ENCODE results near the gene SLC37A2.
"Not testable (repeated sequence)": the region's sequence is repeated elsewhere in the genome, so short reads cannot be mapped to it uniquely, and the experiment has no call there.

SLC37A2 gene

GRCh38 chr11:125062931-125063428, at the start of gene SLC37A2:
TSS of gene SLC37A2 (plus strand) at chr11:125063305. CDS start at chr11:125063368, 63 bp downstream.
- no peak for DNase-seq

DNA sequence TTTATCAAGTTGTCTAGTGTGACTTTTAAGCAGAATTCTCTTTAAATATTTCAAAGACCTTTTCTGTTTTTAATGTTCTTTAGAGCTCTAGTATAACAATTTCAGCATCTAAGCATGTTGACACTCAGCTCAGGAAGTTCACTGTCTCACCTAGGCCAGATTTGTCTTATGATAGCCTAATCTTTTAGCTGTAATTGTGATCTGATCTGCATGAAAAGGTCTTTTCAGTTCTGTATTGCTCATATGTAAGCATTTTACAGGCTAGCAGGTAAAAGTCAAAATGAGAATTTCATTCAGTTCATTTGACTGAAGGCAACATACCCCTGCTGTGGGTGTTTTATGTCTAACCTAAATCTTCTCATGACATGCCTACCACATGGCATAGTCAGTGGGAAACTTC, 46.7 kb upstream of the SLC37A2 start:
- no peak for DNase-seq

- no peak for DNase-seq
Measured at GRCh38 chr11:125020342-125020741, 42.8 kb upstream of the SLC37A2 start.

GRCh38 chr11:125022551-125022950, 40.6 kb upstream of the SLC37A2 start:
- no peak for DNase-seq

GRCh38 chr11:125025968-125026367, 37.1 kb upstream of the SLC37A2 start:
- DNase-seq, result no peak

DNA sequence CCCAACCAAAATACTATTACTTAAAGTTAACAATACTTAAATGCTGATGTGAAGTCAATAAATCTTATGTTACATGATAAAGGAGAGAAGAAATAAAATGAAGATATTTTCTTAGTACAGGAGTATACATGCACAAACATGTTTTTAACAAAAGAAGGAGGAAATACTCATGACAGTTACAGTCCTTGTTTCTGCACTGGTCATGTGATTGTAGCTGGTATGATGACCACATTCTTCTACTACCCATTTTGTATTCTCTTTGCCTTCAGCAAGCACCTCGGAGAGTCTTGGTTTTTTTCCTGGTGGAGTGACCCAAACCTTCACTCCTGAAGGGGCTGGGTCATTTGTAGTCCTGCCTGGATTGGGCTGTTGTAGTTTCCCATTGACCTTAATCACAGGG, 33.7 kb upstream of the SLC37A2 start:
- DNase-seq, result not testable (repeated sequence)

- DNase-seq, result peak; percentile 70
Measured at GRCh38 chr11:125036933-125037332, 26.2 kb upstream of the SLC37A2 start.

- DNase-seq, result no peak
Measured at GRCh38 chr11:125049164-125049792, 13.8 kb upstream of the SLC37A2 start.

DNA sequence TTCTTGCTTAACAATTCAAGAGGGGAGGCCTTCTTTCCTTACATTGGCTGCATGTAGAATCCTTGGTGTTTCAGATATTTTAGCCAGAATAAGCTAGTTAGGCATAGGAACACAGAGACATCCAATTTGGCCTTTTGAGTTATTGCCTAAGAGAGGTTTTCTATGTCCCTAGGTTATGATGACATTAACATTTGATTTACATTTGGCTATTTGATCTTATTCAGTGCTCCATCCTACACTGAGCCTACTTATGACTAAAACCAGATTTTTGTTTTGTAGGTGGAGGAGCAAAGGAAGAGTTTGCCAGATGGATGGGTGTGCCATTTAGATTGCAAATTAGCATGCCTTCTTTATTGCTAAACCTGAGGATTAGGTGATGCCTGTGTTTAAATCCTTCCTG, 11.1 kb upstream of the SLC37A2 start:
- no peak for DNase-seq

DNA sequence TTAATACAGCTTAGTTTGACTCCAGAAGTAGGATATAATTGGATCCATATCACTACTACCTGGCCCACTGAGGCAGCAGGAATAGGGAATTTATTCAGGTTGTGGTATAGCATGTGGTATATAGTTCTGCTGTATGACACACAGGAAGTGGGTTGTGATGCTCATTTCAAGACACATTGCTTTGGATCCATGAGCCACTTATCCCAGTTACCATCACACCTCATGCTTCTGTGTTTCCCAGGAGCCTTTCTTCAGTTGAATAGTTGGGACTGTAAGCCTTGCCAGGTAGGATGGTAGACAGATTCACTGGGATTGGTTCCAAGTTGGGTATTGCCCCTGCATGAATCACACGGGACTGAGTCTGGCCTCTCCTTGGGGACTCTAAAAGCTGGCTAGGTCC, 9.9 kb upstream of the SLC37A2 start:
- no peak for DNase-seq

GRCh38 chr11:125055107-125055715, 7.9 kb upstream of the SLC37A2 start:
- no peak for DNase-seq

DNA sequence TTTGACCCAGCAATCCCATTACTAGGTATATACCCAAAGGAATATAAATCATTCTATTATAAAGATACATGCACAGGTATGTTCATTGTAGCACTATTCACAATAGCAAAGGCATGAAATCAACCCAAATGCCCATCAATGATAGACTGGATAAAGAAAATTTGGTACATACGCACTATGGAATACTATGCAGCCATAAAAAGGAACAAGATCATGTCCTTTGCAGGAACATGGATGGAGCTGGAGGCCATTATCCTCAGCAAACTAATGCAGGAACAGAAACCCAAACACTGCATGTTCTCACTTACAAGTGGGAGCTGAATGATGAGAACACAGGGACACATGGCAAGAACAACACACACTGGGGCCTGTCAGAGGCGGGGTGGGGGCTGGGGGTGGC, 7.0 kb upstream of the SLC37A2 start:
- not testable (repeated sequence) for DNase-seq

DNA sequence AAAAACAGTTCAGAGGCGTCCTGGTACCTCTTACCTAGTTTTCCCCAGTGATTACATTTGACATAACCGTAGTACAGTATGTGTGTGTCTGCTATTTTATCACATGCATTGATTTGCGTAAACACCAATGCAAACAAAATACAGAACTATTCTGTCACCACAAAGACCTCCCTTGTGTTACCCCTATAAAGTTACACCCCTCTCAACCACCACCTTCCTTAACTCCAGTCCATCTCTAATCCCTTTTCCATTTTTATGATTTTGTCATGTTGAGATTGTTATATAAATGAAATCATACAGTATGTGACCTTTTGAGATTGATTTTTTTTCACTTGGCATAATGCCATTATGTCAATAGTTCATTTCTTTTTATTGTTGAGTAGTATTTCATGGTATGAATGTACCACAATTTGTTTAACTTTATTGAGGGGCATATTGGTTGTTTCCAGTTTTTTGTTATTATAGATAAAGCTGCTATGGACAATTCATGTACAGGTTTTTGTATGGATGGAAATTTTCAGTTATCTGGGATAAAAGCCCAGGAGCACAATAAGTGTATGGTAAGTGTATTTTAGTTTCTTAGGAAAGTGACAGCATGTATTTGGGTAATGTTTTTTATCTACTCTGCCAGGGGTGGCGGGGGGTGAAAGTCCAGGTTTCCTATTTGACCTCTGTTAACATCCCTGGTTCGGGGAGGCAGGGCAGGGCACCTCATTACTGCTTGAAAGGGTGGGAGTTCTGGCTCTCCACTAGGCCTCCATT, 6.0 kb upstream of the SLC37A2 start:
- DNase-seq, result no peak

DNA sequence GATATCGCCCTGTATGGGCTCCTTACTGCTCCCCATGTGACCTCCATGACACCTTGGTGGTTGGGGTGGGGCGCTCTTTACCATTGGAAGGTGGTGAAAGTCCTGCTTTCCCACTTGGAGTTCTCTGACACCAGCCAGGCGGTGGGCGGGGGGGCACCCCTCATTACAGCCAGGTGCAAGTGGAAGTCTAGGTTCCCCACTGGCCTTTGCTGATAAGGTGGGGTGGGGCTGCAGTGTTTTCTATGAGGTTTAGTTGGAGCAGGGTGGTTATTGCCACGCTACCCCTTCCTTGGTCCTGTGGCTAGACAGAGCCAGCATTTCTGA, 5.5 kb upstream of the SLC37A2 start:
- no peak for DNase-seq

DNA sequence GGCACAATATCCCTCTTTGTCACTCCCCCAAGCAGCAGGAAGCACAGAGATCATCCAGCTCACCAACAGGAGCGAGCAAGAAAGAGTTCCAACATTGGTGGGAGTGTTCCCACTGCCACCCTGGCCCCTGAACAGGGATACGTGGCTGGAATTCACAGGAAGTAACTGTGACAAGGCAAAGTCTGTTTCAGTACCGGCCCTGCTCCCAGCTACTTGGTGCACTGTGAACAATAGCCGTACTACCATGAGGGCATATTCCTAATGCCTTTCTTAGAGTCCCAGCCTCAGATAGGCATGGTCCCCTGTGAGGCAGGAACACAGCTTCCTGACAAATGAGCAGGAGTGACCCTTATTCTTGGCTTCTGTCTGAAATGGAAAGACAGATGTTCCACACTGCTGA, 1.8 kb upstream of the SLC37A2 start:
- DNase-seq, result no peak

DNA sequence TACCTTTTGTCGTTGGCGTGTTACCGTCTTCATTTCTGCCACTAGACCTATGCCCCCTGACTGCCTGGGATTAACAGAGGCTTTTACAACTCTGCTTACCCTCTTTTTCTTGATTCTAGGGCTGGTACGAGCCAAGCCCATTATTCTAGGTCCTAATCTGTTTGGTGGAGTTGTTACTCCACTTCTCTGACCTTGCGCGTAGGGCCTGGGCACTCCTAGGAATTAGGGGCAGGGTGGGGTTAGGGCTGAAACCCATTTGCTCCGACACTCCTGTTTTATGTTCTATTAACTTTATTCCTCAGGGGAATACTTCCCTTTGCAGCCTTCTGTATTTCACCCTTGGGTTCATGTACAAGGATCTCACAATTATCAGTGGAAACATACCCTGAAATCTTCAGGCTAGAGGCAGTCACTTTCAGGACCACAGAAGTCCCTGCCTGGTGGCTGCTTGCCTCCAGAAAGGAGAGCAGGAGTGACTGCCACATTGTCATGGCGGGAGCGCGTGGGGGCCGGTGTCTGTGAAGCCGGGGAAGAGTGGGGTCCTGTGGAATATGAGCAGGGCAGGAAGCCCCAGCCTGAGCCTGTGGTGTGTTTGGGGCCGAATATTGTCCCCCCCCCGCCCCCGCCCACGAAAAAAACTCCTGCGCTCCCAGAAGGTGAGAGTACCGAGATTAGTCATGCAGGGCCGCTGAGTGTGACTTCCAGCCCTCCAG, 731 bp upstream of the SLC37A2 start:
- no peak for DNase-seq

GRCh38 chr11:125063429-125064043, 431 bp downstream of the SLC37A2 start:
- DNase-seq, result no peak

- no peak for DNase-seq
Measured at GRCh38 chr11:125064070-125064469, 965 bp downstream of the SLC37A2 start.

- DNase-seq, result no peak
Measured at GRCh38 chr11:125068368-125068767, 5.3 kb downstream of the SLC37A2 start.

DNA sequence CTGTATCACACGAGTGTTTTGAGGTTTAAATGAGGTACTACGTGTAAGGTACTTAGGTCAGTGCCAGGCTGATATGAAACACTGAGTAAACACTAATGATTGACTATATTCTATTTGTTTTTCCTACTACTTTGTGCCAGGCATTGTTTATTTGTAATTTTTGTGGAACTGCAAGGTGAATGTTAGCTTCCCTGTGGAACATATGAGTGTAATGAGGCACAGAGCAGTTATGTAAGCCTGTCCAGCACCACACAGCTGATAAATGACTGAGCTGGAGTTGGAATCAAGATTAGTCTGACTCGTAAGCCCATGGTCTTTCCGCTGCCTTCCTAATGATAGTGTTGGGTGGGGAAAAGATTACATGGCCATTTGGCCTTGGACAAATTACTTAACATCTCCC, 5.9 kb downstream of the SLC37A2 start:
- peak; percentile 57 for DNase-seq

DNA sequence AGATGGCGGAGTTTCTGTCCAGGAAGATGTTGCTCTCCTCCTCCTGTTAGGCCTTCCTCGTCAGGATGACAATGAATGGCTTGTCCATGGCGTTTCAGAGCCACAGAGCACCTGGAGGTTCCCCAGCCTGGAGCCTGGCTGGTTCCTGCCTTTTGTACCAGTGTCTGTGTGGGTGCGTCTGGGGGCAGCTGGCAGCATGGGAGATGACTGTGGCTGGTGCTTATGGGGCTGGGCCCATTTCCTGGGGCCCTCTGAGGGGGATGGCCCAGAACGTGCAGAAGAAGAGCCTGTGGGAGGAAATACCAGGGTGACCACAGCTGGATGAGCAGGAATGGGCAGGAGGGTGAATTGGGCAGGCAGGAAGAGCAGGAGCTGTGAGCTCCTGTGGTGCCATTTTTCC, 6.7 kb downstream of the SLC37A2 start:
- peak; percentile 61 for DNase-seq

DNA sequence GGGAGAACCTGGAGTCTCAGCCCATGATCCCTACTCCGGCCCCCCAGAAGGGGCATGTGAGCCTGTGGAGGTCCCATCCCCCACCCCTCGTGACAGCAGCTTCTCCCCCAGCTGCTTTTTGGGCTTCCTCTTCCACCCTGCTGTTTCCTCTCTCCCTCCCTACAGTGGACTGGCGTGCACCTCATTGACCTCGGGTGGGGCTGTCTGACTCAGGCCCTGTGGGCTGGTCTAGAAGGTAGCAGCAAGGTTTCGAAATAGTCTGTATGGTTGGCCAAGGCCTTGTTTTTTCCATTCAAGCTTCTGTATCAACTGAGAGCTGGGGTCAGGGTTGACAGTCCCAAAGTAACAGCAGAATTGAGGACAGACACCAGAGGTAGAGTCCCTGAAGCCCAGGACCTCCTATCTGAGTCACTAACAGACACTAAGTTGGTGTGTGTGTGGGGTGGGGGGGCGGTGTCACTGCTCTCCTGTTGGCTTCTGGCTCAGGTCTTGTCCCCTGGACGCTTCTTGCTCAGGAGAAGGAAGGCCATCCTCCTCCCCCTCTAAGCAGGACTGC, 7.7 kb downstream of the SLC37A2 start:
- DNase-seq, result peak; percentile 88

GRCh38 chr11:125071435-125071834, 8.3 kb downstream of the SLC37A2 start:
- no peak for DNase-seq
